Stimulated activated CD8-positive, alpha-beta memory T cell treated with anti-CD3 and anti-CD28 coated beads, Interleukin-7, amount 100 ng/mL, for 48 hours (primary cell): ENCODE data around the gene ZNF775.

ENCODE experiments used
- DNase-seq, 2 donors: peaks; one replicate each; pipeline ENCODE4 v3.0.0-alpha.2; 2020; ENCODE audit warnings: low read depth in 1 of 2; ENCODE audit errors: extremely low read depth in 1 of 2

The ZNF775 gene

DNA sequence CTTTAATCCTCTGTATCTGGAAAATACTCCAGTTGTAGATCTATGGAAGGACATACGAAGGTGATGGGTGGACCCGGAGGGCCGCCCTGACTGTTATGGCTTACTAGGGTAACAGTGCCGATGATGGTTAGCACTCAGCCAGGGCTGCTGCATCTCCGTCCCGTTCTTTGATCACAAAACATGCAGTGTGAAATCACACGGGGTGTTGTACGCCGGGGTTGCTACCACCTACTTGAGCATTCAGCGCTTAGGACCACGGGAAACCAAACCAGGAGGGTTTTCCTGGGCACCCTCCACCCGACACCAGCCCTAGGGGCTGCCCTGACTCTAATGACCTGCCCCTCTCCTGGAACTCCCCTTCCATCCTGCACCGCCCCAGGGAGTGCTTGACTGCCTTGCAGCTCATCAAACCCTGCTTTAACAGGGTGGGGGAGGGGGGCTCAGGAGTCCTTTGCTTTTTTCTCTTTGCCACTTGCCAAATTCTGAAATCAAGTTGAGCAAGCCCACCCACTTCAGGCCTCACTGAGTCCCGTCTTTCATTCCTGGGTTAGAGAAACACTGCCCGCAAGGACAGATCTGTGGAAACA, 20.4 kb downstream of the ZNF775 start:
- DNase-seq = no peak

DNA sequence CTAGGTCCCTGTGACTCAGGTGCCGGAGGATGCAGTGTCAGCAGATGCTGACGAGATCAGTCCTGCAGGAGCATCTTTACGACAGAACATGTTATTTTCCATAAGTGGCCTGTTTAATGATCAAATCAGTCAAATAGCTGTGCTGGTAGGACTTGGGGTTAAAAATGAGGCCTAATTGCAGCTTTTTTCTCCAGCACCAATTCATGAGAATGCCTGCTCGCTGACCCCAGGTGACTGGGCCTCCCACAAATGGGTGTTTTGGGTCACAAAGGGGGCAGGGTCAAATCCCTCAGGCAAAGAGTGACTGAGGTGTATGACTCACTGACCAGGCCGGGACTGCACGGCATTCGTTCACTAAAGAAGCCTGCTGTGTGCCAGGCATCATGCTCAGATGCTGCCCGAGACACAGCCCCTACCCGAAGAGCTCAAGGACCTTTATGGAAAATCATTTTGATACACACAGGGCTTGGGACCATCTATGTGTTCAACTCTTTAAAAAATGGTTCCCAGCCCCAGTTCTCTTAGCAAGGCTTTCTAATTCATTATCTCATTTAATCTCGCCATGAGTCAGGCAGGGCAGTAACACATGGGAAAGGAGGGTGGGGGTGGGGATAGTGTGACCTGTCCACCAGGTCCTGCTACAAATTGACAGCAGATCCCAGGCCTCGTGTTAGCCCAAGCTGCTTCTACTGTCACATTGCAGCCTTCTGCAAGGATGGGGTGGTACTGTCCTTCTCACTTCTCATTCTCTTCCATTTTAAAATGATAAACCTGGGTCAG, 21.1 kb downstream of the ZNF775 start:
- no peak for DNase-seq

DNA sequence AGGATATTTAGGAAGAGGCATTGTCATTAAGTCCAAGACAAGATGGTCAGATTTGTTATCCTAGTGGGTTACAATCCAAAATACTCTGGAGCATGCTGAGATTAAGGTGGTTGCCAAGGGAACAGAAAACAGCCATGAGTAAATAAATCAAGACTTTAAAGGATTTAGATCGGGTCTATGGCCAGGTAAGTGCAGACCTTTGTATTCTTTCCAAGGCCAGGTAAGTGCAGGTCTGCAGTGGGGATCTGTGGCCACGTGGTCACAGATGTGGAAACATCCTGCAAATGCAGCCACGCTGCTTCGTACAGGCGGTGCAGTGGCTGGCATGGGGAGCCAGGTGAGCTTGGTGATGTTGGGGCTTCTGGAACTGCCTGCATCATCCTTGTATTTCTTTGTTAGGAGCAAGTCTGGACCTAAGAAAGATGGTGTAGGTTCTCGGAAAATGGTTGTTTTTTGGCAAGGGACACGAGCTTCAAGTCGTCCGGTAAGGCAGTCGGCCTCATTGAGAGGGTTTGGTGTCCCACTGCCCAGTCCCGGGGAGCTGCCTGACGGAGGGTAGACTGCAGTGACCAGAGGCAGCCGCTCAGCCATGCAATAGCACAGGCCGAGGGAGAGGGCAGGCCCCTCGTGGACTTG, 21.8 kb downstream of the ZNF775 start:
- no peak for DNase-seq

DNA sequence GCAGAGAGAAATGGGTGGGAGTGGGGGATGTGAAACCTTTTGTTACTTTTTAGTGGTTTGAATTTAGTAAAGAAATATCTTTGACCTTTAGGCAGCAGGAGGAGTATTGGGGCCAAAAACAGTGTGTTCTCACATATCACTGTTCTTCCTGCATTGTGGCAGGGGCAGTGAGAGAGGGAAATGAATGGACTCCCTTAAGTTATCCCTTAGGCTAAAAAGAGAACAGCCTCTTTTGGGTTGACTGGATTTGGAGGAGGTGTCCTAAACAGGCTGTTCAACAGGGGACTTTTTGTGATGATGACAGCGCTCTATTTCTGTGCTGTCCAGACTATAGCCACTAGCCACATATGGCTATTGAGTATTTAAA, 22.3 kb downstream of the ZNF775 start:
- DNase-seq = no peak

DNA sequence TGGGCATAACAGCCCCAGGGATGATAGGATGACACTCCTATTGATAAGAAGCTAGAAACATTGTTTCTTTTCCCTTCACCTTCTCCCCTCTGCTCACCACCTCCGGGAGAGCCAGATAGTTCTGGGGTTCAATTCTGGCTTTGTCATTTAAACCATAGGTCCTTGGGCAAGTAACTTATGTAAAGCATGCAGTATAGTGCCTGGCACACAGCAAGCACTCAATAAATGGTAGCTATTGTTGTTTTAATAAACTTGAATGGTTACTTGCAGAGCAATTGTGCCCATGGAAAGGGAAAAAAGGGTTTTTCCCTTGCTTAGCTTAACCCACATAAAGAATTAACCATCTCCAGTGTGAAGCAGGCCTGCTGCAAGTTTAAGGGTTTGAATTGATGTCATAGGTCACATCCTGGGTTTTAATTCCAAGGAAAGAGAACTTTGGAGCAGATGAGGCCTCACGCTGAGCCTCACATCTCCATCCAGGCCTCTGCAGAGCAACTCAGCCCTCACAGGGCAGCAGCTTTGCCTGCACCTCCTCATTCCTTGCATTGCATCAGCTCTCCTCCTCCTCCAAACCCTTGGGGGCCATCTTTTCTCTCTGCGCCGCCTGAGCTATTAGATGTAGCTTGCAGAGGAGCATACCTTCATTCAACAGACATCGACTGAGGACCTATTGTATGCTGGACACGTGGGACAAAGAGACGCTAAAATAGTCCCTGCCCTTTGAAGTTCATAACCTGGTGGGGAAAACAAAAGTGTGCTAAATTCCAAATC, 22.9 kb downstream of the ZNF775 start:
- DNase-seq = no peak

DNA sequence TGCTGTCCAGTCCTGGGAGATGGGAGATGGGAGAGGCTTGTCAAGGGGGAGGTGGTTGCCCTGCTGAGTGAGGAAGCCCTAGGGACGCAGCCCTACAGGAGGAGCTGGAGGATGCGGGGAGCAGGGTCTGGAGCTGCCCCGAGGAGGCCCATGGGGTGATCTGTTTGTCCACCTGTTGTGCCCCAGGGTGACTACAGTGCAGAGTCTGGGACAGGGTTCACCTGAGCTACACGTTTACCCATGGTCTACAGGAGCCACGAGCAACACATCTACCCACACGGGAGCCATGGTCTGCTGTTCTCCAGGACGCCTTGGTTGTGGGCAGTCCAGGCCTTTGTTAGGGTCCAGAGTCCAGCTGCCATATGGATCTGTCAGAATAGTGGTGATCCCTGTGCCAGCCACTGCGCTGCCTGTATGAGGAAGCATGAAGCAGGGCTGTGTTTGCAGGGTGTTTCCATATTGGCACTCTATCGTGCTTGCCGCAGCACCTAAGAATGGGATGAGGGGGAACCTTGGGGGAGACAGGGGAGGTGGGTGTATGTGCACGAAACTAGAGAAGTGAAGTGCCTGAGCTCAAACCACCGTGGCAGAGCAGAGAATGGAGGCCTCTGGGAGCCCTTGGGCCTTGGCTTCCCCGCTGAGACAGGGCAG, 23.7 kb downstream of the ZNF775 start:
- no peak for DNase-seq

DNA sequence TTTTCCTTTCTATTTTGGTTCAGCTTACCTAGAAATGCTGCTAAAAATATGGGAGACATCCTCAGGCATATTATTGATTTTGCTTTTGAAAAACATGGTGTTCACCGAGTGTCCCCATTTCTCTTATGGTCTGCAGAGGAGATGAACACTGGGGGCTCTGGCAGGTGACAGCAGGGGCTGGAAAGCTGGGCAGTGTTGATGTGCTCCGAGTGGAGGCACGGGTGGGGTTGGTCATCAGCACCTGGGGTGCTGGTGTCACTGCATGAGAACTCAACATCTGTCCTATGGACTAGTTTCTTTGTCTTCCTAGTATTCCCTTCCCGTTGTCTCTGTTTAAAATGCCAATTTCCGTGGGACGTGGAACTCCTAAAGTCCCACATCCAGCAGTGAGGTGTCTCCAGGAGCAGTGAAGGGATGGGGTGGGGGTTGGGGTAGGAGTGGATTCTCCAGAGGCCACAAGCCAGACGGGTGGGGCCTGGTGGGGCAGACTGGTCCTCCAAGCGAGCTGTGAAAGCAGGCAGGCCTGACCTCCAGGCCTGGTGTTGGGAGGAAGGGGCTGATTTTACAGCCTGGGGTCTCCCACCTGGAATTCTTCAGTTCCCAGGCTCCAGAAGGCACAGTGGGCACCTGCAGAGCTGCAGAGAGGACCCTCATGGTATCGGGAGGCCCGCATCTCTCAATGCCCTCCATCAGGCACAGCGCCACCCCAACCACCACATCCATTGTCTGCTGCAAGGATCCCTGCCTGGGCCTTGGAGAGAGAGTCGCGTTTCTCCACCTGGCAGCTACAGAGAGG, 24.4 kb downstream of the ZNF775 start:
- DNase-seq = no peak

DNA sequence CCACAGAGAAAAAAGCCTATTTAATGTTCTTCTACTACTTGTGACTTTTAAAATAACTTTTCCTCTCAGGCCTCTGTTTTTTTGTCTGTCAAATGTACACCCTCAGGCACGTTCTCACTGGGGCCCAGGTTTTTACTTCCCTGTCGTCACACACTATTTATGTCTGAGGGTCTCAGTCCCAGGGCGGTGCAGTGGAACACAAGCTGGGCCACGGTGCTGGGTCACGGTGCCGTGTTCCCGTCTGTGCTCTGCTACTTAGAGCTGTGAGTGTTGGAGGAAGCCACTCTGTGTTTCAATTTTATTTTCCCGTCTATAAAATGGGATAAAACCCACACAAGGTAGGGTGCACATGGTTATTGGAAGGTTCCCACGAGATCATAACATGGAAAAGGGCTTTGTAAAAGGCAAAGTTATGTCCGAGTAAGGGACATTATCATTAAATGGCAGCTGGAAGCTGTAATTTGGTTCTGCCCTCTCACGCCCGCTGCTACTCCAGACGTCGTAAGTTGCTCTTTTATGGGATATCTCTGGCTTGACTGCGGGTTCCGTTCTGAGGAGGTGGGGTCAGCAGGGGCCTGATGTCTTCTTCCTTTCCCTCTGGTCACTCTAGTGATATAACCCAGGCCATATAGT, 25.2 kb downstream of the ZNF775 start:
- DNase-seq = no peak

DNA sequence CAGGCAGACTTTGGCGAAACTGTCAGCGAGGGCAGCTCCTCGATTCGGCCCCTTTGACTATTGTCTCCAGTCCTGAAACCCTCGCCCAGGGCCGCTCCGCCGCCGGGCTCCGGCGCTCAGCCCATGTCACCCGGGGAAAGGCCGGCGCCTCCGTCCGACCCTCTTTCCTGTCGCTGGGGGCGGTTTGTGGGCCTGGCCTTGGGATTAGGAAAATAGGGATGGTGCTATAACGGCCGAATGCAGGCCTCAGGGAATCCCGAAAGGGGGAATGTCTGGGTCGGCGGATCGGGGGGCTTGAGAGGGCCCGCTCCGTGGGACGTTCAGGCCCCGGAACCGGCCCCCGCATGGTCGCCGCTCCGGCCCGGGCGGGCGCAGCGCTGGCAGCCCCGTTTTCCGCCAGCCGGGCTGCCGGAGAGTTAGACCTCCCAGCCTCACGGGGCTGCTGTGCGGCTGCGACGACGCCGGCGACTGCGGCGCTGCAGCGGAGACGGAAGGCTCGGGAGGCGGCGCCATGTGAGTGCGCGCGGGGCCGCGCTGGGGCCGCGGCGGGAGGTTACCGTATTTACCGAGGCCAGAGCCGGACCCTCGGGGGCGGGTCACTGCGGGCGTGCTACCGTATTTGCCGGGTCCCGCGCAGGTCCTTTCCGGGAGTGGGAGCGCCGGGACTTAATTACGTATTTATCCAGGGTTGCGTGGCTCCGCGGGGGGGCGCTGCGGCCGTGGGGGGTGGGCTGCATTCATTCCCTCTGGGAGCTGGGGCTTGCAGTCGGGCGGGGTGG, 25.9 kb downstream of the ZNF775 start:
- peak; percentile 58 to 67 for DNase-seq

DNA sequence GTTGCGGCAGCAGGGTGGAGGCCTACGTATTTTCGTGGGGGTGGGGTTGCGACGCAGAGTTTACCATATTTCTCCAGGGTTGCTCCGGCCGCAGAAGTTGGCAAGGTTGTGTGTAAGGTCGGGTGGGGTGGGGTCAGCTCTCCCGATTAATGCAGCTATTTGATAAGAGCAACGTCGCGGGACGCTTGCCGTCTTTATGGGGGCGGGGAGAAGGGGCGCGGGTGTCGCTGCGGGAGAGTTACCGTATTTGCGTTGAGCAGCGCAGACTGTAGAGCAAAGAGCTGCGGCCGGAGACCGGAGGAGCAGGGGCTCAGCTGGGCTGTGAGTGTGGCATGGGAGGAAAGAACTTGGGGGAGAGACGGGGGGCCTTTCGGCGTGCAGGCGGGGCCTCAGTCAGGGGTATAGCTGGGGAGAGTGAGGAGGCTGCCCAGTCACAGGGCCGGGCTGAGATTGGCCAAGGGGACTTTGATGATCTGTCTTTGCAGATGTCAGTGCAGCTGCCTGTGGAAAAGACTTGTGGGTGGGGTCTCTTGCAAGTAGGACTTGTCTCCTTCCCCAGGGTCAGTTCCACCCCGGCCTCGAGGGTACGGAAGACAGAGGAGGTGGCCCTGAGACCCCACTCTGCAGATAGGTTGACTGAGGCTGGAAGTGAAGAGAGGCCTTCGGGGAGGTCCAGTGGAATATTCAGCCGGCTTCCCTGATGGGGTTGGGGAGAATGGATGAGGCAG, 26.6 kb downstream of the ZNF775 start:
- DNase-seq = no peak

DNA sequence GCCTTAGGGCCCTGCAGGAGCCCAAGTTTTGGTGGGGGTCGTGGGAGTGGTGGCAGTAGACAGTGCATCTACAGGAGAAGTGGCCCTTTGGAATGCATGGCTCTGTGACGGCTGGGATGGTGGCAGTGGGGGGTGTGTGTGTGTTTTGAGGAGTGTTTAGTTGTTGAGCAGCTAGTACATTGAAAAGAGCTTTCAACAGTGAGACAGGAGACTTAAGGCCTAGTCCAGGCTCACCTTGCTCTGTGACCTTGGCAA, 27.1 kb downstream of the ZNF775 start:
- no peak for DNase-seq

DNA sequence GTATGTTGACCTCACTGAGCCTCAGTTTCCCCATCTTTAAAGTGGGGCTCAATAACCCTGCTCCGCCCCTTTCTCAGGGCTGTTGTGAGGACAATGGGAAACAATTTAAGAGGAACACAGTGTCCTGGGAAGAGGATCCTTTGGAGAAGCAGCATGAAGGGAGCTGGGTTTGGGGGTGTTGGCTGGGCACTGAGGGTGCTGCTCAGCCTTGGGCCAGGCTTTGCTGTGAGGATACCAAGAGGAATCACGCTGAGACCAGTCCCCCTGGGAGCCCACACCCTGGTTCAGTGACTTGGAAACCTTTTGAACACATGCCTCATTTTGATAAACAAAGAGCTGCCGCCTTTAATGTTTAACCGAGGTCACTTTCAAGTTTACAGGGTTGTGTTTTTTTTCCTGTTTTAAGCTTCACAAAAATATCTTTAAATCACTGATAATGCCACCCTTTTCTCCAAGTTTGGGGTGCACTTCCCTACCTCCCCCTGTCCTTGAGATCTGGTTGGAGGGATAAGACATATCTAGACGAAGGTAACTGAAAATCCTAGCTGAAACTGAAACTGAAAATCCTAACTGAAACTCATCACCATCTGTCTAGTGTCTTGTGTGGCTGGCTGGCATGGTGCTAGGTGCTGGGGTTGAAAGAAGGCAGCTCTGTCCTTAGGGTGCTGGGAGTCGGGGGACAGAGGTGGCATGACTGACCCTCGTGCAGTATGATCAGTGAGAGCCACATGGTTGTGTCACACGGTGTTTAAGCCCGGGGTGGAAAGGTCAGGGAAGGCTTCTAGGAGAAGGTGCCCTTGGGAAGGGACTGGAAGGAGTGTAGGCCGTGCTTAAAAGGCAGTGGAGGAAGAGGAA, 27.7 kb downstream of the ZNF775 start:
- DNase-seq = no peak

DNA sequence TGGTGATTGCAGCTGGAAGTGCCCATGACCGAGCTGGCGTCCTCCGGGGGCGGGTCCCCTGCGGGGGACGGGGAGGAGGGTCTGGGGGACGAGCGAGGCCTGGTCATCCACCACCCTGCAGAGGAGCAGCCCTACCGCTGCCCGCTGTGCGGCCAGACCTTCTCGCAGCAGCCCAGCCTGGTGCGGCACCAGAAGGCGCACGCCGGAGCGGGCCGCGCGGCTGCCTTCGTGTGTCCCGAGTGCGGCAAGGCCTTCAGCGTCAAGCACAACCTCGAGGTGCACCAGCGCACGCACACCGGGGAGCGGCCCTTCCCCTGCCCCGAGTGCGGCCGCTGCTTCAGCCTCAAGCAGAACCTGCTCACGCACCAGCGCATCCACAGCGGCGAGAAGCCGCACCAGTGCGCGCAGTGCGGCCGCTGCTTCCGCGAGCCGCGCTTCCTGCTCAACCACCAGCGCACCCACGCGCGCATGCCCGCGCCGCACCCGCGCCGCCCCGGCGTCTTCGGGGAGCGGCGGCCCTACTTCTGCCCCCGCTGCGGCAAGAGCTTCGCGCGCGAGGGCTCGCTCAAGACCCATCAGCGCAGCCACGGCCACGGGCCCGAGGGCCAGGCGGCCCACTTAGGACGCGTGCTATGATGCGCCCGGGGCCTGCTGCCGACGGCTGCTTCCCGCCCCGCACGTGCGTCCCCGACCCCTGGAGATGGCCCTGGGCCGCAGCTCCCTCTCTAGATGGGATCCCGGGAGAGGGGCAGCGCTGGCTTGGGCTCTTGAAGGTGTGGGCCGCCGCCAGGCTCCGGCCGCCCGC, 28.7 kb downstream of the ZNF775 start:
- no peak for DNase-seq

DNA sequence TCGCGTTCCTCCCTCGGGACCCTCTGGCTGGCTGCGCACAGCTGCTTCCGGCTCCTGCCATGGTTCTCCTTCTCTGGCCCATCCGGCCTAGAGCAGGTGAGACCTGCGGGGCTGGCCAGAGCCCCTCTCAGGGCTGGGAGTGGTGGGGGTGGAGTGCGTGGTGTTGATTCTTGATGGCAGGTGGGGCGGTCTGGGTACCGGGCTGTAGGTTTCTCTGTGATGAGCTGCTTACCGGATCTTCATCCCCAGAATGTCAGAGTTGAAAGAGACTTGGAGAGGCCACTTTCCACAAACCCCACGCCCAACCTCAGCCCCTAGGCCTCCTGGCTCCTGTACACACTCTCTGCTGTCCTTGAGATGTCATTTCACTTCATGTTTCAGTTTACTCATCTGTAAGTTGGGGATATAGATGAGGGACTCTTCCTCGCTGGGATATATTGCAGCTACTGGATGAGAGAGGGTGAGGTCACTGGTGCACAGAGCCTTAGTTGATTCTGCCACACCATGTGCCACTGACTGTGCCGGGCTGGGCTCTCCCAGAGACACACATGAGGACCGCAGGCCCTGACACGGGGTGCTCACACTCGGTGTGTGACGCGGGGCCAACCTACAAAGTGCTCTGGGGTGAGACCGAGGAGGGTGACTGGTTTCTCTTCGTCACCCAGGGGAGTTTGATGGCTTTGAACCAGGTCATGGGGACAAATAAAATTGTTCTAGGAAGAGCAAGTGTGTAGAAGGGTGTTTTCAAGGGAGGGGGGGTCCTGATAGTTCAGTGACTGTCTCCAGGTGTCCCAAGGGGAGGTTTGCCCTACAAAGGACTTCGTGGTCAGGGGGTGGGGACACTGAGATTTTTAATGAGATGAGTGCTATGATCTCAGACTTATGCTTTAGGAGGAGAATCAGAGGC, 29.5 kb downstream of the ZNF775 start:
- DNase-seq = no peak

DNA sequence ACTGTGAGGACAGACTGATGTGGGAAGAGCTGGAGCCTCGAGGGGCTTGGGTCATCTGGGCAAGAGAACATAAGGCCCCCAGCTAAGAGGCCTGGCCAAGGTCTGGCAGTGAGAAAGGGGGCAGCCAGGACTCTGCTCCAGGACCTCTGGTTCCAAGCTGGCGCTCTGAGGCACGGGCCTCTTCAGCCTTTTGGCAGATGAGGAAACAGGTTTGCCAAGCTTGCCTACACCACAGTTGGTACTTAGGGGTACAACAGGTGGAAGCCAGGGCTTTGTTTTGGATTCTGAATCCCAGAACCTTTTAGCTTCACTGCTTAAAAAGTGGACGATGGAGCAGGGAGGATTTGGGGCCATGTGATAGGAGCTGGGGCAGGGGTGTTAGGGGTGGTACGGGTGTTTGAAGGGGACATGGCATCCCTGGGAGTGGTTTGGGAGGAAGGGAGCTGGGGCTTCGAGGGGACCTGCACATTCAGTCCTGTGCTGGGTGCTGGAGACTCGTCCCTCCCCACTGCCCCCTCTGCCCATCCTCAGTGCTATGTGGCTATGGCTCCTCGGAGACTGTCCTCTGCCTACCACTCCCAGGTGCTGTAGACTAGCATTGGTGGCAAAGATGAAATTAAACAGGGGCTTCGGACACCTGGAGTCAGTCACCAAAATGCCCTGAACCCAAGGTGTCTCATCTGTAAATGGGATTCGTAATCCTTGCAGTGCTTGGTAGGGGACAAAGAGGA, 30.3 kb downstream of the ZNF775 start:
- DNase-seq = no peak
